H1 (cell line): ENCODE measurements around the gene NAA60. TPM values are rescaled to one million over a fixed set of nuclear protein-coding genes. Genes with fewer than 3 reads are reported as not detected.

ENCODE experiments used
- CTCF ChIA-PET: fragments of 300-600 bp; sonication (Branson Sonifier 250); formaldehyde crosslinking; loops from one replicate; lab custom pipeline; 2021; ENCODE audit not compliant: partially characterized antibody; lab: Charles Lee
- POLR2A ChIA-PET: fragments of 300-600 bp; sonication (Branson Sonifier 250); formaldehyde crosslinking; loops from one replicate; lab custom pipeline; 2021; ENCODE audit warnings: inconsistent platforms; ENCODE audit not compliant: partially characterized antibody; lab: Charles Lee
- DNase-seq, 2 experiments: peaks; one replicate each; pipeline versions ENCODE4 v3.0.0 to v3.0.0-alpha.2; 2010 to 2022; ENCODE audit warnings: low spot score in 2 of 2, low read depth in 1 of 2, mixed read lengths in 1 of 2
- FAIRE-seq: peaks from 2 replicates; lab custom pipeline; 2011; peaks lifted over from hg19 to GRCh38; lab: Jason Lieb, UNC
- H2AFZ ChIP-seq: 2 replicates; pipeline ENCODE4 v1.8.1; 2012; ENCODE audit warnings: low read length, inconsistent platforms
- H2AK5ac ChIP-seq: 2 replicates; pipeline ENCODE4 v1.6.1; 2013; ENCODE audit warnings: low read depth, low read length
- H2BK120ac ChIP-seq: replicated peaks from 2 replicates; pipeline ENCODE3; 2013; ENCODE audit warnings: low read depth, low read length, inconsistent platforms
- H2BK12ac ChIP-seq: 2 replicates; pipeline ENCODE4 v1.6.1; 2013; ENCODE audit warnings: low read depth, low read length
- H2BK15ac ChIP-seq: 2 replicates; pipeline ENCODE4 v1.6.1; 2013; ENCODE audit warnings: low read length
- H2BK20ac ChIP-seq: 2 replicates; pipeline ENCODE4 v1.6.1; 2013; ENCODE audit warnings: low read length
- H2BK5ac ChIP-seq: 2 replicates; pipeline ENCODE4 v1.6.1; 2013; ENCODE audit warnings: low read depth, low read length
- H3K14ac ChIP-seq: 2 replicates; pipeline ENCODE4 v1.6.1; 2013; ENCODE audit warnings: inconsistent platforms; ENCODE audit not compliant: insufficient read length
- H3K18ac ChIP-seq: 2 replicates; pipeline ENCODE4 v1.6.1; 2013; ENCODE audit warnings: low read length; ENCODE audit errors: extremely low read depth
- H3K23ac ChIP-seq: 2 replicates; pipeline ENCODE4 v1.6.1; 2013; ENCODE audit warnings: inconsistent platforms; ENCODE audit not compliant: insufficient read length
- H3K23me2 ChIP-seq: 2 replicates; pipeline ENCODE4 v1.6.1; 2013; ENCODE audit warnings: low read depth, low read length
- H3K27ac ChIP-seq: 2 replicates; pipeline ENCODE4 v1.6.1; 2011; ENCODE audit warnings: low read depth, low read length, inconsistent platforms
- H3K27me3 ChIP-seq, 4 experiments: replicated peaks in 1 of 4; 1 replicate in 1 of 4; 2 replicates in 3 of 4; pipeline versions ENCODE4 v1.6.1 to v1.8.1; 2011 to 2013; ENCODE audit warnings: low read length in 3 of 4, mild to moderate bottlenecking in 3 of 4, inconsistent platforms in 2 of 4, mixed read lengths in 2 of 4, moderate library complexity in 1 of 4; ENCODE audit not compliant: control insufficient read depth in 3 of 4, insufficient read depth in 3 of 4; ENCODE audit errors: extremely low read depth in 1 of 4
- H3K36me3 ChIP-seq, 4 experiments: 2 replicates each; pipeline versions ENCODE4 v1.6.1 to v1.8.1; 2011 to 2013; ENCODE audit warnings: mild to moderate bottlenecking in 4 of 4, low read length in 3 of 4, moderate library complexity in 2 of 4, control low read depth in 1 of 4, inconsistent platforms in 1 of 4; ENCODE audit not compliant: insufficient read depth in 4 of 4, control insufficient read depth in 2 of 4
- H3K4ac ChIP-seq: replicated peaks from 2 replicates; pipeline ENCODE3; 2013; ENCODE audit warnings: low read length, low read depth, mixed read lengths, inconsistent platforms; ENCODE audit not compliant: insufficient read length
- H3K4me1 ChIP-seq, 4 experiments: replicated peaks in 1 of 4; 1 replicate in 1 of 4; 2 replicates in 3 of 4; pipeline versions ENCODE4 v1.6.1 to v1.8.1; 2011 to 2013; ENCODE audit warnings: low read length in 3 of 4, inconsistent platforms in 2 of 4, mixed read lengths in 1 of 4; ENCODE audit not compliant: insufficient read depth in 4 of 4, control insufficient read depth in 3 of 4
- H3K4me2 ChIP-seq, 2 experiments: 2 replicates each; pipeline versions ENCODE4 v1.6.1 to v1.8.1; 2011 to 2013; ENCODE audit warnings: low read depth in 2 of 2, low read length in 2 of 2, control low read depth in 1 of 2, inconsistent platforms in 1 of 2, mild to moderate bottlenecking in 1 of 2; ENCODE audit not compliant: insufficient read depth in 1 of 2
- H3K4me3 ChIP-seq, 4 experiments: fragments of 200-600, 300-600 bp in 1 of 4; sonication (generic), shearing (Covaris generic), sonication (Bioruptor Twin) in 1 of 4; 2 replicates each; pipeline versions ENCODE4 v1.5.1 to v1.8.1; 2011 to 2016; ENCODE audit warnings: low read length in 4 of 4, low read depth in 3 of 4, control low read depth in 2 of 4, inconsistent platforms in 2 of 4, mild to moderate bottlenecking in 2 of 4, mixed read lengths in 1 of 4, moderate library complexity in 1 of 4; ENCODE audit not compliant: insufficient read depth in 2 of 4; ENCODE audit errors: extremely low read depth in 1 of 4
- H3K56ac ChIP-seq: replicated peaks from 2 replicates; pipeline ENCODE3; 2013; ENCODE audit warnings: low read depth, mild to moderate bottlenecking, mixed read lengths, low read length, inconsistent platforms; ENCODE audit not compliant: insufficient read length
- H3K79me1 ChIP-seq: 2 replicates; pipeline ENCODE4 v1.6.1; 2013; ENCODE audit warnings: low read depth, low read length, control low read depth
- H3K79me2 ChIP-seq, 2 experiments: 2 replicates each; pipeline versions ENCODE4 v1.6.1 to v1.8.1; 2012 to 2013; ENCODE audit warnings: low read length in 2 of 2, mild to moderate bottlenecking in 2 of 2, inconsistent platforms in 1 of 2; ENCODE audit not compliant: insufficient read depth in 2 of 2, control insufficient read depth in 1 of 2
- H3K9ac ChIP-seq, 4 experiments: replicated peaks in 1 of 4; 1 replicate in 1 of 4; 2 replicates in 3 of 4; pipeline versions ENCODE4 v1.6.1 to v1.8.1; 2011 to 2013; ENCODE audit warnings: low read depth in 3 of 4, low read length in 3 of 4, control low read depth in 2 of 4, mild to moderate bottlenecking in 2 of 4, moderate library complexity in 2 of 4, inconsistent platforms in 1 of 4; ENCODE audit errors: extremely low read depth in 1 of 4
- H3K9me3 ChIP-seq, 2 experiments: 2 replicates each; pipeline versions ENCODE4 v1.6.1 to v1.8.1; 2012 to 2013; ENCODE audit warnings: mild to moderate bottlenecking in 2 of 2, moderate library complexity in 2 of 2, control low read depth in 1 of 2, inconsistent platforms in 1 of 2, low read depth in 1 of 2, low read length in 1 of 2, mixed read lengths in 1 of 2; ENCODE audit not compliant: insufficient read depth in 2 of 2
- H4K20me1 ChIP-seq, 2 experiments: replicated peaks in 1 of 2; 2 replicates each; pipeline versions ENCODE3 to v1.8.1; 2011 to 2013; ENCODE audit warnings: inconsistent platforms in 2 of 2, low read length in 2 of 2, mild to moderate bottlenecking in 1 of 2; ENCODE audit not compliant: insufficient read depth in 2 of 2, control insufficient read depth in 1 of 2
- H4K5ac ChIP-seq: 2 replicates; pipeline ENCODE4 v1.6.1; 2013; ENCODE audit warnings: low read length, low read depth, mixed read lengths, inconsistent platforms; ENCODE audit not compliant: insufficient read length
- H4K8ac ChIP-seq: 2 replicates; pipeline ENCODE4 v1.8.0; 2013; ENCODE audit warnings: mild to moderate bottlenecking, moderate library complexity, low read length, inconsistent platforms; ENCODE audit not compliant: insufficient read depth; ENCODE audit errors: extremely low read depth
- H4K91ac ChIP-seq: replicated peaks from 2 replicates; pipeline ENCODE3; 2013; ENCODE audit warnings: low read length, mixed read lengths, inconsistent platforms; ENCODE audit not compliant: insufficient read length
- ASH2L ChIP-seq: fragments of 200-600, 300-600 bp; sonication (generic); IDR thresholded peaks from one replicate; pipeline ENCODE4 v1.7.1; 2017; ENCODE audit warnings: low read length
- JUND ChIP-seq: IDR thresholded peaks from 2 replicates; pipeline ENCODE4 v1.6.1; 2011; ENCODE audit warnings: mild to moderate bottlenecking, improper control_type of control experiment, low read length
- POLR2AphosphoS5 ChIP-seq: IDR thresholded peaks from 2 replicates; pipeline ENCODE4 v1.6.1; 2011; ENCODE audit warnings: low read depth, low read length
- RNF2 ChIP-seq: fragments of 200-900, 300-1000 bp; sonication (generic); IDR thresholded peaks from 2 replicates; pipeline ENCODE4 v1.7.1; 2016; ENCODE audit warnings: borderline replicate concordance, low read depth, mild to moderate bottlenecking, antibody characterized with exemption, low read length; ENCODE audit not compliant: poor library complexity, severe bottlenecking; ENCODE audit errors: missing control alignments
- WGBS, 2 experiments: shearing (Covaris generic) in 1 of 2; methylation state at CpG; one replicate each; pipeline versions ENCODE4 v1.1.6 to v1.1.7; 2013 to 2015; ENCODE audit warnings: low lambda C conversion rate in 2 of 2, mixed read lengths in 2 of 2, inconsistent platforms in 1 of 2, low coverage in 1 of 2, missing lambda C conversion rate in 1 of 2; ENCODE audit not compliant: insufficient replicate concordance in 2 of 2, insufficient coverage in 1 of 2, insufficient read length in 1 of 2; ENCODE audit errors: extremely low coverage in 1 of 2, missing lambda C conversion rate in 1 of 2; 5-methylcytosine and 5-hydroxymethylcytosine counted together
- polyA plus RNA-seq, 7 experiments: library from polyadenylated mRNA; depleted of rRNA in 3 of 7; stranded (reverse) in 5 of 7; unstranded in 2 of 7; fragments of >200 nt in 5 of 7; fragments of 200-250 nt in 2 of 7; gene quantifications; 1 replicate in 5 of 7; 2 replicates in 1 of 7; 4 replicates in 1 of 7; pipeline versions ENCODE4 v1.2.1 to v1.2.3, GENCODE V29; 2011 to 2013; ENCODE audit warnings: missing spikeins in 2 of 7, mixed read lengths in 2 of 7
- total RNA-seq: library from RNA; stranded (reverse); fragmentation: NEBNext Ultra II Directional; extraction: Animal tissue kit (Norgen Biotek cat#: 25700); gene quantifications from 2 replicates; pipeline ENCODE4 v1.2.1, GENCODE V29; 2021

Gene NAA60
- total and polyA plus RNA-seq, 2 of the 8 experiments (the other 6 are each of a cell fraction or from before 2014, with no cell fraction given): 34.1 to 47.6 TPM

GRCh38 chr16:3439637-3440036 is 3.8 kb upstream of the NAA60 start:
- Histone ChIP-seq H3K4me2 (no peak overlapping the region), H4K91ac (no peak overlapping the region), H3K23me2 (peaks cover 3% of the 10 kb centered on the region; the same call in 1 of the 2 replicates), H4K5ac (no peak overlapping the region), H2BK5ac (no peak overlapping the region), H2AFZ (no peak overlapping the region), H3K79me2 (peaks cover 0 to 14% of the 10 kb centered on the region in 2 experiments; a peak in 2 of 4 replicates), H3K36me3 (peaks cover 0 to 10% (median 2%) of the 10 kb centered on the region in 4 experiments; a peak in 5 of 8 replicates), H3K27ac (no peak overlapping the region), H3K18ac (no peak overlapping the region), H2BK20ac (no peak overlapping the region), H3K56ac (no peak overlapping the region), H2BK15ac (no peak overlapping the region), H3K4ac (no peak overlapping the region), H3K79me1 (no peaks in the 10 kb centered on the region; the same call in 1 of the 2 replicates), H3K23ac (no peak overlapping the region), H2AK5ac (no peak overlapping the region), H4K20me1 (no peaks in the 10 kb centered on the region), H3K27me3 (no peaks in the 10 kb centered on the region), H3K9ac (no peak overlapping the region), H2BK12ac (no peak overlapping the region), H3K4me1 (no peaks in the 10 kb centered on the region; a peak in 1 of 7 replicates), H3K4me3 (no peak overlapping the region), H4K8ac (no peak overlapping the region), H2BK120ac (no peak overlapping the region), H3K9me3 (peaks cover 3% of the 10 kb centered on the region in 2 experiments; a peak in 3 of 4 replicates), H3K14ac (no peak overlapping the region)
- FAIRE-seq (no peak), DNase-seq (no peak)
- TF ChIP-seq ASH2L (no peak), JUND (no peak), RNF2 (no peak), POLR2AphosphoS5 (no peak)
- ChIA-PET POLR2A (no interaction called here), CTCF (no interaction called here)
- 91 to 100% methylated on average over 2 to 4 of the region's 4 CpGs for WGBS, 2 experiments
